Mucosa of descending colon (tissue), 3 donors: Measurements from ENCODE around the gene DGCR2. TPM values are rescaled to one million over a fixed set of nuclear protein-coding genes. Genes with fewer than 3 reads are reported as not detected.
"Not testable (repeated sequence)": the region's sequence is repeated elsewhere in the genome, so short reads cannot be mapped to it uniquely, and the experiment has no call there.

Experiments
- ATAC-seq: fragments of 200-7000 bp; cut with Tn5 transposase; one replicate; pipeline ENCODE4 v1.9.1; 2020; ENCODE audit warnings: mild to moderate bottlenecking, moderate library complexity
- DNase-seq, 3 donors: peaks; one replicate each; pipeline ENCODE4 v3.0.0-alpha.2; 2020
- H3K36me3 ChIP-seq: fragments of 200-600 bp; one replicate; pipeline ENCODE4 v1.8.0; 2021; ENCODE audit warnings: low read depth, mild to moderate bottlenecking
- H3K4me1 ChIP-seq: fragments of 200-600 bp; one replicate; pipeline ENCODE4 v1.8.0; 2021; ENCODE audit warnings: low read depth, mild to moderate bottlenecking
- H3K4me3 ChIP-seq: fragments of 200-600 bp; one replicate; pipeline ENCODE4 v1.8.0; 2021; ENCODE audit warnings: mild to moderate bottlenecking
- H3K9me3 ChIP-seq: fragments of 200-600 bp; one replicate; pipeline ENCODE4 v1.8.0; 2021; ENCODE audit warnings: mild to moderate bottlenecking
- CTCF ChIP-seq: fragments of 200-600 bp; IDR thresholded peaks from one replicate; pipeline ENCODE4 v1.8.0; 2022; ENCODE audit warnings: antibody characterized with exemption, mild to moderate bottlenecking
- intact Hi-C, 2 donors: fragments of 100-400 bp; cut with DNase I in 1 of 2; cut with micrococcal nuclease in 1 of 2; formaldehyde crosslinking; loops; one replicate each; pipeline versions ENCODE4 v1.11.0 to v1.11.1; 2022; cut with DNase I, micrococcal nuclease
- total RNA-seq, 3 donors: library from RNA; stranded (reverse); fragmentation: NEBNext Ultra II Directional in 2 of 3; extraction: Animal tissue kit (Norgen Biotek cat#: 25700) in 2 of 3; gene quantifications; one replicate each; pipeline versions ENCODE4 v1.2.1 to v1.2.4, GENCODE V29; 2021 to 2023
- donor health status: DM: no; HTN: no; CAD: no; lungs with moderate emphysema.
- donor health status: DM: no; HTN: no; CAD: no.
- donor health status: DM: no; HTN: yes; CAD: no.

Gene DGCR2
- total RNA-seq, 3 donors from 2014 or later, result 68.4 to 100 (median 79.8) TPM

- ATAC-seq, result no peak
- Histone ChIP-seq H3K36me3 (no peaks in the 10 kb centered on the region), H3K4me3 (no peak overlapping the region)
Measured at GRCh38 chr22:19014886-19015285, 107.3 kb downstream of the DGCR2 start.

GRCh38 chr22:19013881-19014598 lies 108.2 kb downstream of the DGCR2 start:
- H3K4me3 ChIP-seq, H3K9me3 ChIP-seq, ATAC-seq, intact Hi-C loops, DNase-seq, H3K4me1 ChIP-seq, H3K36me3 ChIP-seq: not testable (repeated sequence)

More at GRCh38 chr22:19014886-19015285, 107.3 kb downstream of the DGCR2 start:
- no peak for DNase-seq
- intact Hi-C loops, result no loop called here
- H3K4me1 ChIP-seq, result no peaks in the 10 kb centered on the region
- TF ChIP-seq CTCF, result no peak
- H3K9me3 ChIP-seq, result no peaks in the 10 kb centered on the region

GRCh38 chr22:19013411-19013810 lies 108.8 kb downstream of the DGCR2 start:
- H3K36me3 ChIP-seq, DNase-seq, H3K4me1 ChIP-seq, intact Hi-C loops, H3K4me3 ChIP-seq, H3K9me3 ChIP-seq, ATAC-seq: not testable (repeated sequence)

DNA sequence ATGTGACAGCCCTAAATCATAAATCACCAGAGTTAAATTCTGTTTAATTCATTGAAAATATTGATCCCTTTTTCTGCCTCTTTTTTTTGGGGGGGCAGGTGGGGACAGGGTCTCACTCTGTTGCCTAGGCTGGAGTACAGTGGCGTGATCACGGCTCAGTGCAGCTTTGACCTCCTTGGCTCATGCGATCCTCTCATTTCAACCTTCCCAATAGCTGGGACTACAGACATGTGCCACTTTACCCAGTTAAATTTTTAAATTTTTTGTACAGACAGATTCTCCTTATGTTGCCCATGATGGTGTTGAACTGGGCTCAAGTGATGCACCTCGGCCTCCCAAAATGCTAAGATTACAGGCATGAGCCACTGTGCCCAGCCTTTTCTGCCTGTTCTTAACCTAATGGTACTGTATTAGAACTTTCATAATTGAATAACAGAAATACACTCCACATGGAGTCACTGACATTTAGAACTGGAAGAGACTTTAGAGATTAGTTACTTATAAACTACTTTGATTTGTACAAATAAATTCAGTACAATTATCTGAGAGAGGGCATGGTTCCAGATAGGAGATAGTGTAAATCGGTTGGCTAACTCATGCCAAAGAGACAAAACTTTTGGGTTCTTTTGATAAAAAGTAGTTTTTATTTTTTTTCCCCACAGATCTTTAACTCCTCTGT lies 109.8 kb downstream of the DGCR2 start:
- DNase-seq, result no peak
- intact Hi-C loops, result no loop called here
- no peak for TF ChIP-seq CTCF
- Histone ChIP-seq H3K4me3 (no peak overlapping the region), H3K9me3 (no peaks in the 10 kb centered on the region), H3K36me3 (no peaks in the 10 kb centered on the region), H3K4me1 (no peaks in the 10 kb centered on the region)
- ATAC-seq, result no peak

DNA sequence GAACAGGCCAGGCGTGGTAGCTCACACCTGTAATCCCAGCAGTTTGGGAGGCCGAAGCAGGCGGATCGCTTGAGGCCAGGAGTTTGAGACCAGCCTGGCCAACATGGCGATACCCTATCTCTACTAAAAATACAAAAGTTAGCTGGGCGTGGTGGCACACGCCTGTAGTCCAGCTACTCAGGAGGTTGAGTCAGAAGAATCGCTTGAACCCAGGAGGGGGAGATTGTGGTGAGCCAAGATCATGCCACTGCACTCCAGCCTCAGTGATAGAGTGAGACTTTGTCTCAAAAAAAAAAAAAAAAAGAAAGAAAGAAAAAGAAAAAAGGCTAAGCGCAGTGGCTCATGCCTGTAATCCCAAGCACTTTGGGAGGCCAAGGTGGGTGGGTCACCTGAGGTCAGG lies 110.6 kb downstream of the DGCR2 start:
- ATAC-seq, intact Hi-C loops, DNase-seq, H3K4me3 ChIP-seq, H3K36me3 ChIP-seq, H3K4me1 ChIP-seq, H3K9me3 ChIP-seq: not testable (repeated sequence)

GRCh38 chr22:19011075-19011474 lies 111.1 kb downstream of the DGCR2 start:
- no peak for ATAC-seq
- intact Hi-C loops, result no loop called here
- TF ChIP-seq CTCF, result no peak
- no peaks in the 10 kb centered on the region for H3K36me3 ChIP-seq
- H3K9me3 ChIP-seq, result no peaks in the 10 kb centered on the region
- DNase-seq, result no peak
- no peak overlapping the region for H3K4me3 ChIP-seq
- no peaks in the 10 kb centered on the region for H3K4me1 ChIP-seq

GRCh38 chr22:19005905-19006304 lies 116.3 kb downstream of the DGCR2 start:
- no peak for DNase-seq
- Histone ChIP-seq H3K4me1 (no peaks in the 10 kb centered on the region), H3K9me3 (no peaks in the 10 kb centered on the region), H3K4me3 (no peak overlapping the region), H3K36me3 (no peaks in the 10 kb centered on the region)
- TF ChIP-seq CTCF, result no peak
- ATAC-seq, result no peak
- intact Hi-C loops, result no loop called here
